Hepatocyte (in vitro differentiated cells): Measurements from ENCODE around the gene CYP2C19.

Experiments
- CTCF ChIP-seq: fragments of 200-600 bp; sonication (generic); IDR thresholded peaks from 2 replicates; pipeline ENCODE4 v1.5.1; 2016; ENCODE audit warnings: antibody characterized with exemption, mild to moderate bottlenecking; ENCODE audit not compliant: poor library complexity
- EZH2 ChIP-seq: fragments of 200-600 bp; sonication (generic); IDR thresholded peaks from 2 replicates; pipeline ENCODE4 v1.6.1; 2016; ENCODE audit warnings: antibody characterized with exemption, mild to moderate bottlenecking, borderline replicate concordance

- TF ChIP-seq CTCF = no peak
- no peak for TF ChIP-seq EZH2
These were observed 96.6 kb downstream of the CYP2C19 start for GRCh38 chr10:94859086-94859485.
